Esophagus squamous epithelium (tissue), 5 donors: ENCODE results near the gene GADD45B. TPM values are rescaled to one million over a fixed set of nuclear protein-coding genes. Genes with fewer than 3 reads are reported as not detected.
"Not testable (repeated sequence)": the region's sequence is repeated elsewhere in the genome, so short reads cannot be mapped to it uniquely, and the experiment has no call there.

Experiments
- DNase-seq: peaks from one replicate; lab custom pipeline; 2025; lab: John Stamatoyannopoulos, UW
- H3K27ac ChIP-seq, 4 donors: fragments of 200-600 bp; sonication (generic); one replicate each; pipeline ENCODE4 v1.5.1; 2016 to 2019; ENCODE audit warnings: mild to moderate bottlenecking in 1 of 4
- H3K27me3 ChIP-seq, 4 donors: fragments of 200-600 bp; sonication (generic); 1 replicate in 3 of 4; 2 replicates in 1 of 4; pipeline versions ENCODE4 v1.5.1 to v1.6.0; 2017 to 2021; ENCODE audit warnings: antibody characterized with exemption in 1 of 4
- H3K36me3 ChIP-seq, 3 donors: fragments of 200-600 bp; sonication (generic); one replicate each; pipeline ENCODE4 v1.5.1; 2016 to 2019
- H3K4me1 ChIP-seq, 3 donors: fragments of 200-600 bp; sonication (generic); one replicate each; pipeline ENCODE4 v1.5.1; 2017 to 2019
- H3K4me3 ChIP-seq, 4 donors: fragments of 200-600 bp; sonication (generic); 1 replicate in 3 of 4; 2 replicates in 1 of 4; pipeline ENCODE4 v1.5.1; 2016 to 2019; ENCODE audit warnings: mild to moderate bottlenecking in 2 of 4, moderate library complexity in 1 of 4
- H3K9me3 ChIP-seq, 3 donors: fragments of 200-600 bp; sonication (generic); one replicate each; pipeline ENCODE4 v1.5.1; 2016 to 2019
- CTCF ChIP-seq, 6 experiments: fragments of 450-650 bp in 4 of 6; fragments of 200-600 bp in 2 of 6; sonication (generic) in 2 of 6; IDR thresholded peaks; one replicate each; pipeline ENCODE4 v1.5.1; 2016 to 2019; ENCODE audit warnings: antibody characterized with exemption in 6 of 6, mild to moderate bottlenecking in 4 of 6, moderate library complexity in 4 of 6
- POLR2A ChIP-seq, 4 donors: fragments of 450-650 bp; IDR thresholded peaks; one replicate each; pipeline ENCODE4 v1.6.1; 2017; ENCODE audit warnings: antibody characterized with exemption in 4 of 4, mild to moderate bottlenecking in 4 of 4, moderate library complexity in 3 of 4
- WGBS, 2 donors: methylation state at CpG; one replicate each; pipeline ENCODE4 v1.1.5; 2018; 5-methylcytosine and 5-hydroxymethylcytosine counted together
- intact Hi-C: fragments of 100-400 bp; cut with DNase I; formaldehyde crosslinking; loops from one replicate; pipeline ENCODE4 v1.15.0; 2022
- total RNA-seq, 4 donors: library from RNA; depleted of rRNA; stranded (reverse); fragments of >200 nt; gene quantifications; one replicate each; pipeline ENCODE4 v1.1.0, GENCODE V29; 2016
- donor health status: DM: yes; HTN: yes; CAD: no.

Gene GADD45B
- total RNA-seq, 4 donors from 2014 or later = 21.6 to 40.1 (median 28.7) TPM

DNA sequence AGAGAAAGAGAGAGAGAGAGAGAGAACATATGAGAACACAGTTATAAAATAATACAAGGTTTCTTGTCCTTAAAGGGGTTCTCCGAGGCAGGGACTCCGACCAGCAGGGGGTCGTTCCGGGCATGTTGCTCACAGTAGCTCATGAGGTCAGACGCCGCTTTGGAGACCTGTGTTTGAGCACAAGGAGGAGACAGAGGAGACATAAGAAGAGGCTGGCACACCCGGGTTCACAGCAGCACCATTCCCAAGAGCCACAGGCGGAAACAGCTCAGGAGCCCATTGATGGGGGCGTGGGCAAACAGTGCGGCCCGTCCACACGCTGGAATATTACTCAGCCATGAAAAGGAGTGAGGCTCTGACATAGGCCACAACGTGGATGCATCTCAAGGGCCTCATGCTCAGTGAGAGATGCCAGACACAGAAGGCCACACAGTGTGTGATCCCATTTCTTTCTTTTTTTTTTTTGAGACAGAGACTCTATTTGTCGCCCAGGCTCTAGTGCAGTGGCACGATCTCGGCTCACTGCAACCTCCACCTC, 39.1 kb downstream of the GADD45B start:
- Histone ChIP-seq H3K9me3 (no peaks in the 10 kb centered on the region), H3K4me1 (peaks cover 10 to 27% (median 14%) of the 10 kb centered on the region in 3 donors), H3K27me3 (no peaks in the 10 kb centered on the region), H3K36me3 (no peaks in the 10 kb centered on the region), H3K27ac (no peak overlapping the region), H3K4me3 (no peak overlapping the region)
- intact Hi-C loops = no loop called here
- 89 to 93% methylated on average over 16 of the region's 16 CpGs for WGBS, 2 donors
- TF ChIP-seq POLR2A (IDR thresholded peaks at IDR 0.05) = no peak
- TF ChIP-seq CTCF (IDR thresholded peaks at IDR 0.05) = no peak
- no peak for DNase-seq

DNA sequence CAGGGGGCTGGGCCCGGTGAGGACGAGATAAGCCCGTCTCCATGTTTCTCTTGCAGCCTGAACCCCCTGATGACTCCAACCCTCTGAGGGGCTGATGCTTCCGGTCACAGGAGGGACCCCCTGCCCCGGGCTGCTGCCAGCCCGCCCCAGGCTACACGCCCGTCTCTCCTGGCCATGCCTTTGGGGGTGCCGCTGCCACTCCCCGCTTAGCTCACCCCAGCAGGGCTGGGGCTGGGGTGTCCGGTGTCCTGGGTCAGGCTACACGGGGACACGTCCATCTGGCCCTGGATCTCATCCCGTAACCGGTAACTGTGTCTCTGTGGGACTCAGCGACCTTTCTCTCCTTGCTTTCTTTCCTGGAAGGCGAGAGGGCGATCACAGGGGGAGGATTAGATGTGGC, 40.8 kb downstream of the GADD45B start:
- Histone ChIP-seq H3K4me1 (peaks cover 10 to 20% (median 14%) of the 10 kb centered on the region in 3 donors), H3K36me3 (no peaks in the 10 kb centered on the region), H3K27ac (no peak overlapping the region), H3K9me3 (no peaks in the 10 kb centered on the region), H3K4me3 (no peak overlapping the region), H3K27me3 (no peaks in the 10 kb centered on the region)
- WGBS, 2 donors = 88 to 90% methylated on average over 4 to 5 of the region's 18 CpGs
- intact Hi-C loops = no loop called here
- DNase-seq = no peak
- TF ChIP-seq POLR2A (IDR thresholded peaks at IDR 0.05) (no peak), CTCF (IDR thresholded peaks at IDR 0.05) (no peak)

DNA sequence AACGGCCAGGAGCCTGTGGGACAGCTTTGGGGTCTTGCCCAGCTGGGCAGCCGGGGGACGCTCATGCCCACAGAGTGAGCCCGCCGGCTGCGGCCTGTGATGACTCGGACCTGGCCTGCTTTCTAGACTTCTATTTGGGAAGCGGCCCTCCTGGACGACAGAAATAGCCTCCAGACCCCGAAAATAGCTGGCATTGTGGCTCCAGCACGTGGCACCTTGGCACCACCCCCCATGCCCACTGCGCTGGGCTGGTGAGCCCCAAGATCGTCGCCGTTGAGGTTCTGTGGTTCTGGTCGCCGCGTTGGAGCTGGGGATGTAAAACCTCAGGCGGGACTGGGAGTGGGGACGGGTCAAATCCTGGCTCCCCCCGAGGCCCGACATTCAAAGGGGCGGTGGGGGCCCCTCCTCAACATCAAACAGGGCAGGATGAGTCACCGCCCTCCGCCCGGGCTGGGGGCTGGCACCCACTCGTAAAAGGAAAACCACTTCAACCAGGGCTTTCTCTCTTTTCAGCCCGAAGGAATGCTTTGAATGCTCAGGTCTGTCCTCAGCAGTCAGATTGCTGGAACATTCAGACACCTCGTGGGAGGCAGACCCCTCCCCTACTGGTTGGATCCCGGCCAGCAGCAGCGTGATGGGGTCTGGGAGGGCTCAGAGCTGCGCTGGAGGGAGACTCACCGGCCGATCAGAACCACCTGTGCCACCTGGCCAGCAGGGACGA, 42.1 kb downstream of the GADD45B start:
- TF ChIP-seq CTCF (IDR thresholded peaks at IDR 0.05) (no peak), POLR2A (IDR thresholded peaks at IDR 0.05) (no peak)
- intact Hi-C loops = no loop called here
- H3K4me3 ChIP-seq = no peak overlapping the region
- H3K27ac ChIP-seq = no peak overlapping the region
- DNase-seq = no peak
- H3K36me3 ChIP-seq = no peaks in the 10 kb centered on the region
- WGBS, 2 donors = 74% methylated on average over 7 of the region's 35 CpGs; no CpG with 5 or more reads in 1 of the 2 donors
- no peaks in the 10 kb centered on the region for H3K9me3 ChIP-seq
- H3K4me1 ChIP-seq = peaks cover 2 to 7% (median 5%) of the 10 kb centered on the region in 3 donors
- H3K27me3 ChIP-seq = no peaks in the 10 kb centered on the region

DNA sequence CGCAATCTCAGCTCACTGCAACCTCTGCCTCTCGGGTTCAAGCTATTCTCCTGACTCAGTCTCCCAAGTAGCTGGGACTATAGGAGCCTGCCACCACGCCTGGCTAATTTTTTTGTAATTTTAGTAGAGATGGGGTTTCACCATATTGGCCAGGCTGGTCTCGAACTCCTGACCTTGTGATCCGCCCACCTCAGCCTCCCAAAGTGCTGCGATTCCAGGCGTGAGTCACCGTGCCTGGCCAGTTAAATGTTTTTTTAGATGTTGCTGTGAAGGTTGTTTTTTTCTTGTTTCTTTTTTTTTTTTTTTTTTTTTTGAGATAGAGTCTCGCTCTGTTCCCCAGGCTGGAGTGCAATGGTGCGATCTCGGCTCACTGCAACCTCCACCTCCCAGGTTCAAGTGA, 42.9 kb downstream of the GADD45B start:
- H3K27me3 ChIP-seq, DNase-seq, H3K36me3 ChIP-seq, intact Hi-C loops, H3K4me1 ChIP-seq, H3K27ac ChIP-seq, H3K9me3 ChIP-seq, H3K4me3 ChIP-seq: not testable (repeated sequence)
- 79 to 85% methylated on average over 9 to 11 of the region's 11 CpGs for WGBS, 2 donors

DNA sequence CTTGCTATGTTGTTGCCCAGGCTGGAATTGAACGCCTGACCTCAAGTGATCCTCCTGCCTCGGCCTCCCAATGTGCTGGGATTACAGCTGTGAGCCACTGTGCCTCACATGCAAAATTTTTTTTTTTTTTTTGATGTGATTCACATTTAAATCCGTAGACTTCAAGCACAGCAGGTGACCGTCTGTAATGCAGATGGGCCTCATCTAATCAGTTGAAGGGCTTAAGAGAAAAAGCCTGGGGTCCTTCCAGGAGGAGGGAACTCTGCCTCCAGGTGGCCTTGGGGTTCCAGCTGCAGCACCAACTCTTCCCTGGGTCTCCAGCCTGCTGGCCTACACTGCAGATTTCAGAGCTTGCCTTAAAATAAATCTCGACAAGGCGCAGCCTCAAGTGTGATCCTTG, 43.6 kb downstream of the GADD45B start:
- H3K36me3 ChIP-seq = no peaks in the 10 kb centered on the region
- H3K27ac ChIP-seq = no peak overlapping the region
- intact Hi-C loops = no loop called here
- H3K9me3 ChIP-seq = no peaks in the 10 kb centered on the region
- 80 to 100% methylated on average over 3 to 6 of the region's 6 CpGs for WGBS, 2 donors
- peaks cover 0 to 12% (median 0%) of the 10 kb centered on the region in 3 donors for H3K4me1 ChIP-seq
- no peak for DNase-seq
- H3K27me3 ChIP-seq = no peaks in the 10 kb centered on the region
- H3K4me3 ChIP-seq = no peak overlapping the region
- TF ChIP-seq CTCF (IDR thresholded peaks at IDR 0.05) (no peak), POLR2A (IDR thresholded peaks at IDR 0.05) (no peak)
